GM18499 (cell line): ENCODE measurements around the gene RPS6KB1.
"Not testable (repeated sequence)": the region's sequence is repeated elsewhere in the genome, so short reads cannot be mapped to it uniquely, and the experiment has no call there.

Source experiments
- ATAC-seq: cut with Tn5 transposase; IDR thresholded peaks from one replicate; pipeline ENCODE4 v1.9.1; 2021; ENCODE audit warnings: moderate number of reproducible peaks; ENCODE audit not compliant: insufficient read depth, unreplicated experiment

Gene RPS6KB1

DNA sequence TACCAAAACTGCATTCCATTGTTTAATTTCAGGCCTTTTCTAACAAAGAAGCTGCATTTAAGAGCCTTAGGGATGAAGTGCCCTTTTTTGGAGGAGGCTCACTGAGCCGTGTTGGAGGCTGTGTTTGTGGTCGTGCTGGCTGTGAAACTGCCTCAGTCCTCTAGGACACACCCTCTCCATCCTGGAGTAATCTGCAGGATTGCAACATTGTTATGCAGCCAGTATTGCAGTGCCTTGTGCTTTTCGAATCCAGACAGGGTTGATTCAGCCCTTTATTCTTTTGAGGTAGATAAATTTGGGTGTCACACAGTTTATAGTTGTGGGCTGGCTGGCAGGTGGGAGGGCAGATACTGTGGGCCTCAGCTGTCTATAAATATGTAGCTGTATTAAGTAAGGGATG is 37.8 kb downstream of the RPS6KB1 start:
- not testable (repeated sequence) for ATAC-seq

DNA sequence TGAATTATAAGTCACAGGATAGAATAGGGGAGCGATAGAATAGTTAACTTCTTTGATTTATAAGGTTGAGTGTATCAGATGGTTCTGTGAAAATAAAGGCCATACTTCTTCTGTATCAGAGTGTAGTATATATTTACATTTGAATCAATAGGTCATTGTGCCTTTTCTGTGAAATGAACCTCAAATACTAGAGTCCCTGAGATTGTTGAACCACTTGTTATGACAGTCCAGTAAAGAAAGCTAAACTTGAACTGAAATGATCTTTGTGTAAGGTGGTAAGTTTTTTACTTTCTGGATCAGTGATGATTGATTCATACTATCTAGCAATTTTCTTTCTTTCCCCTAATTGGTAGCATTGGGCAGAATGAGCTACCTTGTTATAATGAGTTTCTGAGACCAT is 40.4 kb downstream of the RPS6KB1 start:
- not testable (repeated sequence) for ATAC-seq

DNA sequence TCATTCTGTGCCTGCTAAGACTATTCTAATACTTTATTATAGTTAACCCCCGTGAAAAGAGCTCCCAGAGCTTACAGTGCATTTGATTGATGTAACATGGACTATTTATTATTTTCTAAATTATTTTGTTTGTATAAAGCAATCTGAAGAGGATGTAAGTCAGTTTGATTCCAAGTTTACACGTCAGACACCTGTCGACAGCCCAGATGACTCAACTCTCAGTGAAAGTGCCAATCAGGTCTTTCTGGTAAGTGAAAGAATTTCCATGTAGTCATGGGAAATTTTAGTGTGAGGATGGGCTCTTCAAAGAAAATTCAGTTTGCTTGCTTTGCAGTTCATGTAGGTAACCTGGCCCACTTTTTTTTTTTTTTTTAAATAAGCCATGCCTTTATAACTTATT is 47.8 kb downstream of the RPS6KB1 start:
- ATAC-seq: not testable (repeated sequence)

DNA sequence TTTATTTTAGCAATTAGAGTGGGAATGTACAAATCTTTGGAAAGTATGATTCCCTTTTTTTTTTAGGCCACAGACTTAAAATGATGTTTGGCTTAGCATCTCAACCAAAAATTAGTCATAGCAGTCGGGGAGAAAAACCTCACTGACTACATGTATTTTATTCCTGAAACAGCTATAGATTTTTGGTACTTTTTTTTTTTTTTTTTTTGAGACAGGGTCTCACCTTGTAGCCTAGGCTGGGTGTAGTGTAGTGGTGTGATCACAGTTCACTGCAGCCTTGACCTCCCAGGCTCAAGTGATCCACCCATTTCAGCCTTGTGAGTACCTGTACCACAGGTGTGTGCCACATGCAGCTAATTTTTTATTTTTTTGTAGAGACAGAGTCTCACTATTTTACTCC is 48.2 kb downstream of the RPS6KB1 start:
- no peak for ATAC-seq

DNA sequence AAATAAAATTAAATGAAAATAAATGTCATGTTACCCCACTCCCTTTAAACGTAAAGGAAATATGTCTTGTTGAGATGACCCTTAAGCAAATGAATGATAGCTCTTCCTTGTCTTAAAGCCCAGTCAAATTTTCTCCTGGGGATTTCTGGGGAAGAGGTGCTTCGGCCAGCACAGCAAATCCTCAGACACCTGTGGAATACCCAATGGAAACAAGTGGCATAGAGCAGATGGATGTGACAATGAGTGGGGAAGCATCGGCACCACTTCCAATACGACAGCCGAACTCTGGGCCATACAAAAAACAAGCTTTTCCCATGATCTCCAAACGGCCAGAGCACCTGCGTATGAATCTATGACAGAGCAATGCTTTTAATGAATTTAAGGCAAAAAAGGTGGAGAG is 53.5 kb downstream of the RPS6KB1 start:
- not testable (repeated sequence) for ATAC-seq

DNA sequence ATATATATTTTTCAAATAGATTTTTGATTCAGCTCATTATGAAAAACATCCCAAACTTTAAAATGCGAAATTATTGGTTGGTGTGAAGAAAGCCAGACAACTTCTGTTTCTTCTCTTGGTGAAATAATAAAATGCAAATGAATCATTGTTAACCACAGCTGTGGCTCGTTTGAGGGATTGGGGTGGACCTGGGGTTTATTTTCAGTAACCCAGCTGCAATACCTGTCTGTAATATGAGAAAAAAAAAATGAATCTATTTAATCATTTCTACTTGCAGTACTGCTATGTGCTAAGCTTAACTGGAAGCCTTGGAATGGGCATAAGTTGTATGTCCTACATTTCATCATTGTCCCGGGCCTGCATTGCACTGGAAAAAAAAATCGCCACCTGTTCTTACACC is 54.4 kb downstream of the RPS6KB1 start:
- not testable (repeated sequence) for ATAC-seq

DNA sequence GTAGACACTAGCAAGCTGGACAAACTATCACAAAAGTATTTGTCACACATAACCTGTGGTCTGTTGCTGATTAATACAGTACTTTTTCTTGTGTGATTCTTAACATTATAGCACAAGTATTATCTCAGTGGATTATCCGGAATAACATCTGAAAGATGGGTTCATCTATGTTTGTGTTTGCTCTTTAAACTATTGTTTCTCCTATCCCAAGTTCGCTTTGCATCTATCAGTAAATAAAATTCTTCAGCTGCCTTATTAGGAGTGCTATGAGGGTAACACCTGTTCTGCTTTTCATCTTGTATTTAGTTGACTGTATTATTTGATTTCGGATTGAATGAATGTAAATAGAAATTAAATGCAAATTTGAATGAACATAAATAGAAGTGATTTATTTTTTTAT is 57.1 kb downstream of the RPS6KB1 start:
- no peak for ATAC-seq

DNA sequence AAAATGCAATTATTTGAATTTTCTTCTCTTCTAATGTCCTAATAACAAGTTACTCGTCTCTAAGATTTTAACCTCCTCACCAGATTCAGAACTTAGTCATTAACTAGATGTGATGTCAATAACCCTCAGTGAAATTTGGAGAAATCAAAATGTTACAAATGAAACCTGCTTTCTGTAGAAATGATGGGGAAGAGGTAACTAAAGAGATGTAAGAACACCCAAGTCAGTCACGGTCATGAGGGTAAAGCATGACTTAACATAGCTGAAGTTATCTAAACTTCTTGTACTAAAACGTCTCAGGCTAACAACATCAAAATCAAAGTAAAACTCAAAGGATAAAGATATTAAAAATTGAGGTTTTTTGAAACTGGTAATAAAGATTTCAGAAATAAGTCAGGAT is 61.9 kb downstream of the RPS6KB1 start:
- ATAC-seq: no peak

DNA sequence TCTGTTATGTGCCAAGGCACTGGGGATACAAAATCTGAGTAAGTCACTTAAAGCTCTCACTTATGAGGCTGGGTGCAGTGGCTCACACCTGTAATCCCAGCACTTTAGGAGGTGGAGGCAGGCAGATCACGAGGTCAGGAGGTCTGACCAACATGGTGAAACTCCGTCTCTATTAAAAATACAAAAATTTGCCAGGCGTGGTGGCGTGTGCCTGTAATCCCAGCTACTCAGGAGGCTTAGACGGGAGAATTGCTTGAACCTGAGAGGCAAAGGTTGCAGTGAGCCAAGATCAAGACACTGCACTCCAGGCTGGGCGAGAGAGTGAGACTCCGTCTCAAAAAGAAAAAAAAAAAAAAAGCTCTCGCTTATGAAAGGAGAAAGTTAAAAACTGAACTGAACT is 66.7 kb downstream of the RPS6KB1 start:
- not testable (repeated sequence) for ATAC-seq

DNA sequence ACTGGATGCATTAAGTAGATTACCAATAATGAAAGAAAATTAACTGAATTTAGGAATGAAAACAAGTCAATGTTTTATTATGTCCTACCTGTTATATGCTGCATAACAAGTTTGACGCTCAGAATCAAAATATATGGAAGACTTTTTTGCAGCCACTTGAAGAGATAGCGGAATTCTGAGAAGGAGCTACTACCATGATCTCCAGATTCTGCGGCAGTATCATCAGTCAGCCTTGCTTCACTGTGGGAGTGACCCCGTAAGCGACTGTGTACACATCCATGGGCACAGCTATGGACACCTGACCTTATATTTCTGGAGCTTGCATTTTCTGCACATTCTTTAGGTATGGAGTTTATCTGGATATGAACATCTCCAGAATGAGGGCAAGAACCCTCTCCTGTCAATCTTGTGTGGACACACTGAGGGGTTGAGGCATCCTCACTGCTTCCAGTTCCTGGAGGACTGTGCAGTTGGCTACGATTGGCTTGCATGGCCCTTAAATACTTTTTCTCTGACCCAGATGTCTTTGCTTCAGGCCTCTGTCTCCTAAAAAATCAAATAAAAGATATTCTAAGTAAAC is 69.9 kb downstream of the RPS6KB1 start:
- no peak for ATAC-seq

DNA sequence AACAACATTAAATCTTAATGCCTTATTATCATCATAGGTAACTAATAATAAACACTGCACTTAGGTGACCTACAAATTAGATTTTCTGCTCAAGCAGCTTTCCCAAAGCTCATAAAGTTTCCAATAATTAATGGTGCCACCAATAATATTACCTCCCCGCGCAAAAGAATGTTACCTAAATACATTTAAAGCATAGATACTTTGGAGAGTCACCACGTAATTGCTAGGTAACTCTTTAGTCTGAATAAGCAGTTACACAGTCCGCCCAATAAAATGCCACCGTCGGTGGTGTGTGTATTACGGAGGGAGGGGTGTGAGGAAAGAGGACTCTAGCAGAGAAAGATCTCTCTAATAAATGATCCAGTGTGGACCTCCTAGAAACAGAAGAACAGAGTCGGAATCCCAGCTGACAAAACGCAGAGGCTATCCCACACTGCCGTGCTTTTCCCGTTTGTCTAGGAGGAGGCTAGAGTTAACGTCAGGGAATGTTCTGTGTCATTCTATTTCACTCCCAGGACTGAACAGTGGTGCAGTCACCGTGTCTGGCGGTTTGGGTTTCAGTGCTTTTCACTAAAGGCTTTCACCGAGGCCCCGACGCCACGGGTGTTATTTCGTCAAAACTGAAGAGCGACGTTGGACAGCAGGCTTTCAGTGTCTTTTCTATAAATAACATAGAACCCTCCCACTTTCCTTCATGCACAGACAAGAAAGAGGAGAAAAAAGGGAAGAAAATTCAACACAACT is 71.0 kb downstream of the RPS6KB1 start:
- ATAC-seq: no peak

DNA sequence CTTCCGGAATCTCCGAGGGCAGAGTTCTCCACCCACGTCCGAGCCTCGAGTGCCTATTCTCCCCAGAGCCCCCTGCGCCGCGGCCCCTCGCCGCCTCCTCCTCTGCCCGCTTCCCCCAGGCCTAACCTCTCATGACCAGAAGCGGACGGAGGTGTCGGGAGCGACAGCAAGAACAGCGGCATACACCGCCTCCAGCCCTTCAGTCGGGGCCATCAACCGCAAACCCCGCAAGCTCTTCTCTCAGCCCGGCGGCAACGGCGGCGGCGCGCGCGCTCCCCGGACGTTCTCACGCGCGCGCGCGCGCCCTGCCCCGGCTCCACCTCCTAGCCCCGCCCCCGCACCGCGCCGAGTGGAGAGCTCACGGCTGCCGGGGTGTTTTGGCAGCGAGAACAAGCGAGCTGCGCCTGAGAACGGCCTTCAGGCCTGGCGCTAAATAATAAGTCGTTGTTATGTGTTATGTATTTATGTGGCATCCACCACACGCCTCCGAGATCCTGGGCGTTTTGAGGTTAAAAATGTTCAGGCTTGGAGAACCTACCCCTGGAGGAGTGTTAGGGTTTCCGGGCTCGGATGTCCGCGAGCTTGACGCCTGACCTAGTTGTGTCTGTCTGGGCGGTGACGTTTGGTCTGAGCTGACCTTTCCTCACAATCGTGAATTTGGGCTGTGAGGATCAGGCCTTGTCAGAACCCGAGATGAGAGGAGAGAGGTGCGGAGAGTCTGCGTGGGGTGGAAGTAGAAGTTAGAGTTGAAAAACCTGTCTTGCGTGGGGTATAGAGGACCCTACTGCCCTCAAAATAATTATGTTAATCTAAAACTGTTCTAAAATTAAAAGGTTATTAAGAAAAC is 71.8 kb downstream of the RPS6KB1 start, which contains the start of gene RNFT1:
Gene RNFT1, minus strand, starts transcription at position 259 of the 847 bp plus-strand sequence. Its CDS starts 77 bp downstream, at position 182.
- no peak for ATAC-seq

DNA sequence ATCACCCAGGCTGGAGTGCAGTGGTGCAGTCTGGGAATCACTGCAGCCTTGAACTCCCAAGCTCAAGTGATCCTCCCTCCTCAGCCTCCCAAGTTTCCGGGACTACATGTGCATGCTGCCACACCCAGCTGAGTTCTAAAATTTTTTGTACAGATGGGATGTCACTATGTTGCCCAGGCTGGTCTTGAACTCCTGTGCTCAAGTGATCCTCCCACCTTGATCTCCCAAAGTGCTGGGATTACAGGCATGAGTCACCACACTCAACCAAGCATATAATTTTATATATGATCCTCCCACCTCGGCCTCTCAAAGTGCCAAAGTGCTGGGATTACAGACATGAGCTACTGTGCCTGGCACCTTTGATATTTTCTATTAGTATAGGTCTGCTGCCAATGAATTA is 78.8 kb downstream of the RPS6KB1 start:
- ATAC-seq: not testable (repeated sequence)

DNA sequence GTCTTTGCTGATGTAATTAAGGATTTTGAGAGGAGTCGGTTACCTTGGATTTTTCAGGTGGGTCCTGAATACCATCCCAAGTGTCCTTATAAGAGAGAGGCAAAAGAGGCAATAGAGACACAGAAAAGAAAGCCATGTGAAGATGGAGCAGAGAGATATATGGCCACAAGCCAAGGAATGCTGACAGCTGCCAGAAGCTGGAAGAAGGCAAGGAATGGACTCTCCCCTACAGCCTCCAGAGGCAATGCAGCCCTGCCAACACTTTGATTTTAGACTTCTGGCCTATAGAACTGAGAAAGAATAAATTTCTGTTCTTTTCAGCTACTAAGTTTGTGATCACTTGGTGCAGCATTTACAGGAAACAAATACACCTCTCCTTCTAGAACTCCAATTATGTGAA is 79.9 kb downstream of the RPS6KB1 start:
- ATAC-seq: no peak

DNA sequence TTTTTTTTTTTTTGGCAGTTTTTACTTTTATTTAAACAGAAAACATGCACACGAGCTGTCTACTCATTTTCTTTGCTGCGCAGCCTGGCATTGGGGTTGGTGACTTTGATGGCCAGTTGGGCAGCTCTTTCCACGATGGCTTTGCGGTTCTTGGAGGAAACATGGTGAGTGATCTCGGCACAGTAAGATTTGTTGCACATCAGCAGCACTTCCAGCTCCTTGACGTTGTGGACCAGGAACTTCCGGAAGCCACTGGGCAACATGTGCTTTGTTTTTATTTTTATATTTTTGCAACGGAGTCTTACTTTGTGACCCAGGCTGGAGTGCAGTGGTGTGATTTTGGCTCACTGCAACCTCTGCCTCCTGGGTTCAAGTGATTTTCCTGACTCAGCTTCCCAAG is 80.6 kb downstream of the RPS6KB1 start:
- not testable (repeated sequence) for ATAC-seq

DNA sequence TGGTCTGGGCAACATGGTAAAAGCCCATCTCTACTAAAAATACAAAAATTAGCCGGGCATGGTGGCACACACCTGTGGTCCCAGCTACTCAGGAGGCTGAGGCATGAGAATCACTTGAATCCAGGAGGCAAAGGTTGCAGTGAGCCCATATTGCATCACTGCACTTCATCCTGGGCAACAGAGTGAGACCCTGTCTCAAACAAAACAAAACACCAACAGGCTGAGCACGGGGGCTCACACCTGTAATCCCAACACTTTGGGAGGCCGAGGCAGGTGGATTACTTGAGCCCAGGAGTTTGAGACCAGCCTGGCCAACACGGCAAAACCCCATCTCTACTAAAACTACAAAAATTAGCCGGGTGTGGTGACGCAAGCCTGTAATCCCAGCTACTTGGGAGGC is 82.2 kb downstream of the RPS6KB1 start:
- ATAC-seq: not testable (repeated sequence)

DNA sequence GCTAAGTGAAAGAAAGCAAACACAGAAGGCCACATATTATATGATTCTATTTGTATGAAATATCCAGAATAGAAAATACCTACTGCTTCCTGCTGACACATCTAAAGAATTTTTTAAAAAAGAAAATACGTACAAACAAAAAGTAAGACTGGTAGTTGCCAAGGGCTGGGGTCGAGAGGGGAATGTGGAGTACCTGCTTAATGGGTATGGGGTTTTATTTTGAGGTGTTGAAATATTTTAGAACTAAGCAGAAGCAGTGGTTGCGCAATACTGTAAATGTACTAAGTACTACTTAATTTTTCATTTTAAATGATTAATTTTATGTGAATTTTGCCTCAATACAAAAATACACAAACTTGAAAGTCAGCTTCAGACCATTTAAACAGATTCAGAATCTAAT is 103.7 kb downstream of the RPS6KB1 start:
- not testable (repeated sequence) for ATAC-seq
